Upper lobe of right lung (tissue), 1 donor: ENCODE measurements around the gene RERE. TPM values are rescaled to one million over a fixed set of nuclear protein-coding genes. Genes with fewer than 3 reads are reported as not detected.

Source experiments
- ATAC-seq: fragments of 200-7000 bp; cut with Tn5 transposase; one replicate; pipeline ENCODE4 v1.9.1; 2020; ENCODE audit warnings: mild to moderate bottlenecking, moderate library complexity
- DNase-seq: peaks from one replicate; pipeline ENCODE4 v3.0.0-alpha.2; 2020
- H3K27ac ChIP-seq: fragments of 200-600 bp; one replicate; pipeline ENCODE4 v1.8.0; 2022
- H3K27me3 ChIP-seq: fragments of 200-600 bp; one replicate; pipeline ENCODE4 v1.8.0; 2022; ENCODE audit warnings: mild to moderate bottlenecking
- H3K36me3 ChIP-seq: fragments of 200-600 bp; one replicate; pipeline ENCODE4 v1.8.0; 2022
- H3K4me1 ChIP-seq: fragments of 200-600 bp; one replicate; pipeline ENCODE4 v1.8.0; 2022
- H3K4me3 ChIP-seq: fragments of 200-600 bp; one replicate; pipeline ENCODE4 v1.8.0; 2022; ENCODE audit warnings: mild to moderate bottlenecking
- H3K9me3 ChIP-seq: fragments of 200-600 bp; one replicate; pipeline ENCODE4 v1.8.0; 2022
- CTCF ChIP-seq: fragments of 200-600 bp; IDR thresholded peaks from one replicate; pipeline ENCODE4 v1.8.0; 2022; ENCODE audit warnings: antibody characterized with exemption
- intact Hi-C: fragments of 100-400 bp; cut with DNase I; formaldehyde crosslinking; loops from one replicate; pipeline ENCODE4 v1.11.0; 2022
- total RNA-seq: library from RNA; stranded (reverse); fragmentation: NEBNext Ultra II Directional; extraction: Animal tissue kit (Norgen Biotek cat#: 25700); gene quantifications from one replicate; pipeline ENCODE4 v1.2.1, GENCODE V29; 2021
- donor health status: DM: no; HTN: yes; CAD: no; lungs with severe emphysema.

RERE gene
- total RNA-seq, 1 donor from 2014 or later, result 99.6 TPM

- Histone ChIP-seq H3K4me3 (no peak overlapping the region), H3K36me3 (no peaks in the 10 kb centered on the region), H3K9me3 (no peaks in the 10 kb centered on the region), H3K27ac (no peak overlapping the region), H3K4me1 (no peaks in the 10 kb centered on the region), H3K27me3 (no peaks in the 10 kb centered on the region)
- no peak for TF ChIP-seq CTCF
- ATAC-seq (no peak), DNase-seq (no peak)
- intact Hi-C loops, result no loop called here
Observed at GRCh38 chr1:8754247-8754650, 63.2 kb downstream of the RERE start.

- no peaks in the 10 kb centered on the region for H3K9me3 ChIP-seq
- no peak for TF ChIP-seq CTCF
- H3K4me1 ChIP-seq, result no peaks in the 10 kb centered on the region
- no peak overlapping the region for H3K4me3 ChIP-seq
- H3K36me3 ChIP-seq, result no peaks in the 10 kb centered on the region
- no peaks in the 10 kb centered on the region for H3K27me3 ChIP-seq
- no peak overlapping the region for H3K27ac ChIP-seq
- intact Hi-C loops, result no loop called here
- no peak for ATAC-seq
- DNase-seq, result no peak
Observed at GRCh38 chr1:8753736-8754135, 63.7 kb downstream of the RERE start.

- no peak for TF ChIP-seq CTCF
- Histone ChIP-seq H3K4me3 (no peak overlapping the region), H3K9me3 (no peaks in the 10 kb centered on the region), H3K4me1 (no peaks in the 10 kb centered on the region), H3K27ac (no peak overlapping the region), H3K27me3 (no peaks in the 10 kb centered on the region), H3K36me3 (no peaks in the 10 kb centered on the region)
- DNase-seq, result no peak
- intact Hi-C loops, result no loop called here
- ATAC-seq, result no peak
Observed at GRCh38 chr1:8752921-8753713, 64.3 kb downstream of the RERE start.

GRCh38 chr1:8752411-8752810 is 65.0 kb downstream of the RERE start:
- Histone ChIP-seq H3K27ac (no peak overlapping the region), H3K4me1 (no peaks in the 10 kb centered on the region), H3K27me3 (no peaks in the 10 kb centered on the region), H3K36me3 (no peaks in the 10 kb centered on the region), H3K9me3 (no peaks in the 10 kb centered on the region), H3K4me3 (no peak overlapping the region)
- DNase-seq, result no peak
- intact Hi-C loops, result no loop called here
- no peak for TF ChIP-seq CTCF
- ATAC-seq, result no peak

- DNase-seq (no peak), ATAC-seq (no peak)
- Histone ChIP-seq H3K4me3 (no peak overlapping the region), H3K27me3 (no peaks in the 10 kb centered on the region), H3K9me3 (no peaks in the 10 kb centered on the region), H3K4me1 (no peaks in the 10 kb centered on the region), H3K36me3 (no peaks in the 10 kb centered on the region), H3K27ac (no peak overlapping the region)
- no peak for TF ChIP-seq CTCF
- intact Hi-C loops, result no loop called here
Observed at GRCh38 chr1:8751984-8752383, 65.5 kb downstream of the RERE start.
